ENCODE data around the gene SPNS3. TPM values are rescaled to one million over a fixed set of nuclear protein-coding genes. Genes with fewer than 3 reads are reported as not detected.
A peak's percentile ranks its signal among the peaks of the same experiment; 100 is the strongest.

SPNS3 gene
- total RNA-seq, 1 donor from 2014 or later = 0.18 TPM

- H3K27me3 Mint-ChIP-seq (ENCODE audit: unreplicated experiment) = peaks cover 2% of the 10 kb centered on the region
- no peak overlapping the region for H3K27ac Mint-ChIP-seq (ENCODE audit: unreplicated experiment)
- no peaks in the 10 kb centered on the region for H3K36me3 Mint-ChIP-seq (ENCODE audit: low read depth, unreplicated experiment)
- no peaks in the 10 kb centered on the region for H3K9me3 Mint-ChIP-seq (ENCODE audit: unreplicated experiment)
- no peak for DNase-seq (ENCODE audit: low spot score)
- H3K4me3 Mint-ChIP-seq (ENCODE audit: unreplicated experiment) = no peak overlapping the region
- TF ChIP-seq CTCF (IDR thresholded peaks at IDR 0.05; ENCODE audit: unreplicated experiment) = no peak
- no peaks in the 10 kb centered on the region for H3K4me1 Mint-ChIP-seq (ENCODE audit: unreplicated experiment)
These were observed 22.5 kb upstream of the SPNS3 start for GRCh38 chr17:4411201-4411600.

GRCh38 chr17:4412933-4413831 lies 20.6 kb upstream of the SPNS3 start:
- peaks cover 2% of the 10 kb centered on the region for H3K27me3 Mint-ChIP-seq (ENCODE audit: unreplicated experiment)
- no peaks in the 10 kb centered on the region for H3K36me3 Mint-ChIP-seq (ENCODE audit: low read depth, unreplicated experiment)
- H3K27ac Mint-ChIP-seq (ENCODE audit: unreplicated experiment) = no peak overlapping the region
- H3K4me3 Mint-ChIP-seq (ENCODE audit: unreplicated experiment) = no peak overlapping the region
- H3K4me1 Mint-ChIP-seq (ENCODE audit: unreplicated experiment) = no peaks in the 10 kb centered on the region
- DNase-seq (ENCODE audit: low spot score) = peak; percentile 98
- TF ChIP-seq CTCF (IDR thresholded peaks at IDR 0.05; ENCODE audit: unreplicated experiment) = peak; percentile 92
- H3K9me3 Mint-ChIP-seq (ENCODE audit: unreplicated experiment) = no peaks in the 10 kb centered on the region

GRCh38 chr17:4417129-4417667 lies 16.5 kb upstream of the SPNS3 start:
- no peak overlapping the region for H3K4me3 Mint-ChIP-seq (ENCODE audit: unreplicated experiment)
- no peaks in the 10 kb centered on the region for H3K9me3 Mint-ChIP-seq (ENCODE audit: unreplicated experiment)
- no peak for DNase-seq (ENCODE audit: low spot score)
- peaks cover 2% of the 10 kb centered on the region for H3K27me3 Mint-ChIP-seq (ENCODE audit: unreplicated experiment)
- no peaks in the 10 kb centered on the region for H3K36me3 Mint-ChIP-seq (ENCODE audit: low read depth, unreplicated experiment)
- H3K4me1 Mint-ChIP-seq (ENCODE audit: unreplicated experiment) = no peaks in the 10 kb centered on the region
- TF ChIP-seq CTCF (IDR thresholded peaks at IDR 0.05; ENCODE audit: unreplicated experiment) = no peak
- no peak overlapping the region for H3K27ac Mint-ChIP-seq (ENCODE audit: unreplicated experiment)

GRCh38 chr17:4420692-4421131 lies 13.0 kb upstream of the SPNS3 start:
- no peak overlapping the region for H3K27ac Mint-ChIP-seq (ENCODE audit: unreplicated experiment)
- no peaks in the 10 kb centered on the region for H3K36me3 Mint-ChIP-seq (ENCODE audit: low read depth, unreplicated experiment)
- no peaks in the 10 kb centered on the region for H3K27me3 Mint-ChIP-seq (ENCODE audit: unreplicated experiment)
- H3K9me3 Mint-ChIP-seq (ENCODE audit: unreplicated experiment) = no peaks in the 10 kb centered on the region
- H3K4me3 Mint-ChIP-seq (ENCODE audit: unreplicated experiment) = no peak overlapping the region
- H3K4me1 Mint-ChIP-seq (ENCODE audit: unreplicated experiment) = no peaks in the 10 kb centered on the region
- DNase-seq (ENCODE audit: low spot score) = peak; percentile 51
- peak; percentile 88 for TF ChIP-seq CTCF (IDR thresholded peaks at IDR 0.05; ENCODE audit: unreplicated experiment)

GRCh38 chr17:4422864-4423263 lies 10.9 kb upstream of the SPNS3 start:
- TF ChIP-seq CTCF (IDR thresholded peaks at IDR 0.05; ENCODE audit: unreplicated experiment) = no peak
- no peaks in the 10 kb centered on the region for H3K9me3 Mint-ChIP-seq (ENCODE audit: unreplicated experiment)
- no peak for DNase-seq (ENCODE audit: low spot score)
- H3K4me3 Mint-ChIP-seq (ENCODE audit: unreplicated experiment) = no peak overlapping the region
- peaks cover 1% of the 10 kb centered on the region for H3K27me3 Mint-ChIP-seq (ENCODE audit: unreplicated experiment)
- H3K4me1 Mint-ChIP-seq (ENCODE audit: unreplicated experiment) = no peaks in the 10 kb centered on the region
- H3K36me3 Mint-ChIP-seq (ENCODE audit: low read depth, unreplicated experiment) = no peaks in the 10 kb centered on the region
- no peak overlapping the region for H3K27ac Mint-ChIP-seq (ENCODE audit: unreplicated experiment)
